NCI-H226 (cell line): Measurements from ENCODE around the gene THUMPD2.

Source experiments
- DNase-seq: peaks from one replicate; pipeline ENCODE4 v3.0.0-alpha.2; 2015

THUMPD2 gene

GRCh38 chr2:39778775-39779340 is at the start of gene THUMPD2:
Gene THUMPD2 (minus strand): TSS chr2:39779258. CDS start chr2:39779239, 19 bp downstream.
- DNase-seq, result peak; percentile 65

- no peak for DNase-seq
Observed at GRCh38 chr2:39821871-39822270, 42.8 kb upstream of the THUMPD2 start.

- DNase-seq, result no peak
Observed at GRCh38 chr2:39816845-39817244, 37.8 kb upstream of the THUMPD2 start.

GRCh38 chr2:39816428-39816827 is 37.4 kb upstream of the THUMPD2 start:
- DNase-seq, result no peak

GRCh38 chr2:39805936-39806608 is 27.0 kb upstream of the THUMPD2 start:
- peak; percentile 76 for DNase-seq

GRCh38 chr2:39803839-39804238 is 24.8 kb upstream of the THUMPD2 start:
- no peak for DNase-seq

GRCh38 chr2:39800752-39801151 is 21.7 kb upstream of the THUMPD2 start:
- no peak for DNase-seq

GRCh38 chr2:39796134-39796533 is 17.1 kb upstream of the THUMPD2 start:
- DNase-seq, result no peak

- peak; percentile 8 for DNase-seq
Observed at GRCh38 chr2:39790216-39790818, 11.3 kb upstream of the THUMPD2 start.

- no peak for DNase-seq
Observed at GRCh38 chr2:39787950-39788349, 8.9 kb upstream of the THUMPD2 start.

- no peak for DNase-seq
Observed at GRCh38 chr2:39786761-39787522, 7.9 kb upstream of the THUMPD2 start.

- DNase-seq, result no peak
Observed at GRCh38 chr2:39782591-39782990, 3.5 kb upstream of the THUMPD2 start.

- no peak for DNase-seq
Observed at GRCh38 chr2:39781697-39782096, 2.6 kb upstream of the THUMPD2 start.

GRCh38 chr2:39780825-39781600 is 2.0 kb upstream of the THUMPD2 start:
- peak; percentile 15 for DNase-seq

- DNase-seq, result no peak
Observed at GRCh38 chr2:39779927-39780326, 869 bp upstream of the THUMPD2 start.

- DNase-seq, result no peak
Observed at GRCh38 chr2:39779341-39779851, 338 bp upstream of the THUMPD2 start.

GRCh38 chr2:39778233-39778632 is 825 bp downstream of the THUMPD2 start:
- no peak for DNase-seq

GRCh38 chr2:39772812-39773152 is 6.3 kb downstream of the THUMPD2 start:
- no peak for DNase-seq

- peak; percentile 13 for DNase-seq
Observed at GRCh38 chr2:39772086-39772811, 6.8 kb downstream of the THUMPD2 start.

- no peak for DNase-seq
Observed at GRCh38 chr2:39762448-39762847, 16.6 kb downstream of the THUMPD2 start.

GRCh38 chr2:39757156-39757555 is 21.9 kb downstream of the THUMPD2 start:
- DNase-seq, result no peak

GRCh38 chr2:39755466-39755865 is 23.6 kb downstream of the THUMPD2 start:
- no peak for DNase-seq
